Left colon (tissue), 2 donors: ENCODE measurements around the gene PGBD5. TPM values are rescaled to one million over a fixed set of nuclear protein-coding genes. Genes with fewer than 3 reads are reported as not detected.

Experiments
- total RNA-seq, 2 donors: library from RNA; stranded (reverse); fragmentation: NEBNext Ultra II Directional; extraction: Animal tissue kit (Norgen Biotek cat#: 25700); gene quantifications; one replicate each; pipeline ENCODE4 v1.2.1, GENCODE V29; 2021
- donor health status: DM: no; HTN: no; CAD: no.
- donor health status: DM: yes; HTN: yes; CAD: no.

PGBD5 gene
- total RNA-seq, 2 donors from 2014 or later: 2.0 to 3.0 TPM

Other genes starting within 250 kb of the PGBD5 start
- gene COG2, start 216.1 kb upstream of the PGBD5 start, total RNA-seq: 10 to 100 TPM; 45.3 to 53.5 TPM